HG03354 (cell line): ENCODE measurements around the gene RBBP7.
A peak's percentile ranks its signal among the peaks of the same experiment; 100 is the strongest.

Experiments used
- ATAC-seq: cut with Tn5 transposase; IDR thresholded peaks from one replicate; pipeline ENCODE4 v1.9.1; 2021; ENCODE audit warnings: mild to moderate bottlenecking; ENCODE audit not compliant: unreplicated experiment, poor library complexity, severe bottlenecking

RBBP7 gene

DNA sequence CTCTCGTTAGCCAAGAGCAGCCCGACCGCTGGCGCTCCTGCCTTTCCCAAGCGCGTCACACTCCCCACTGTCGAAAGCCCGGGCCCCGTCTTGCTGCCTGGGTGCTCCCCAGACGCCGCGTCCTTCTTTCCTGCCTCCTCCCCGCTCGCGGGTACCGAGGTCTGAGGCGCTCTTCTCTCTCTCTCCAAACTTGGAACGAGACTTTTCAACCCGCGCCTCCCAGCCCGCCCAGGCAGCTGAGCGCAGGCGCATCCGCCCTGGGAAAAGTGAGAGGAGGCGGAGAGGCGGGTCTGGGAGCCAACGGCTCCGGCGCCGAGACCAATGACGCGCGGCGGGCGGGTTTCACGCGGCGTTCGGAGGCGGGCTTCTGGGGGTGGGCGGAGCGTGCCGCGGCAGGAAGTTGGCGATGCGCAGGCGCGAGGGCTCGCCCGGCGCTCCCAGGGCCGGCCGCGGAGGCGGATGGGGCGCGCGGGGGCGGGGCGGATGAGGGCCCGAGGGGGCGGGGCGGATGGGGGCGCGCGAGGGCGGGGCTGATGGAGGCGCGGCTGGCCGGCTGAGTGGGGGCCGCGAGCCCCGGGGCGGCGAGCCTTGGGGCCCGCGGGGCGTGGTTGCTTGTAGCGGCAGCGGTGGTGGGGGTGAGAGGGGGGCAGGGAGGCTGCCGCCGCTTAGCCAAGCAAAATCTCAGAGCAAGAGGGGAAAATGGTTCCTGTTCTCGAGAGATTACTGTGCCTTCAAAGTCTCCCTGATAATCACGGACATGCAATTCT is at the start of gene RBBP7:
Gene RBBP7 (minus strand): TSS at position 268 of the 767 bp plus-strand sequence. CDS start 309 bp downstream, outside the sequence.
- peak; percentile 84 for ATAC-seq

DNA sequence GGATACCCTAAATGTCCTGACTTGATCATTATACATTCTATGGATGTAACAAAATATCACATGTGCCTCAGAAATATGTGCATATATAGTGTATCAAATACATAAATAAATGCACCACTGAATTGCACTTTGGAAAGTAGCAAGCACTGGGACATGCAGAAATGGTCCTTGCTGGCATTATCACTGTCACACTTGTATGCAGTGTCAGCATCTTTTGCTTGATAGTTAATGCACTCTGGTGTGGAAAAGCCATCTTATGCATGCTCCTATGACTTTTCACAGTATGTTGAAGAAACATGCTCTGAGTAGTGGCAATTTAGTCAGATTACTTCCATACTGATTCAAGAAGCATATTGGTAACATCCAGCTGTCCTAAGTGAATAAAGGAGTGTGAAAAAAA is 48.8 kb upstream of the RBBP7 start:
- no peak for ATAC-seq

DNA sequence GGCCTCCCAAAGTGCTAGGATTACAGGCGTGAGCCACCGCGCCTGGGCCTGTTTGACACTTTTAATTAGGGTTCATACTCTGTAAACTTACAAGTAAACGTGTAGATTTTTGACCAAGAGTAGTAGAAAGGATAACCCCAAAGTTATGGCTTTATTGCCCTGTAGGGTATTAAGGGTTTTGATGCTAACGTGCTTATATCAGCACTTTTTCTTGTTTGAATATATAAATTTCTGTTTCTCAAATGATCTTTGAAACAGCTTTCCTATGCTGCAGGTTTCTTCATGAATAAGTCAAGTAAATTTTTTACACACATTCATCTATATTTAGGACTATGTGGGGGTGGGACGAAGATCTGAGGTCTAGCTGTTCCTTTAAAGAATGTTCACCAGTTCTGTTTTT is 47.0 kb upstream of the RBBP7 start:
- ATAC-seq: no peak

DNA sequence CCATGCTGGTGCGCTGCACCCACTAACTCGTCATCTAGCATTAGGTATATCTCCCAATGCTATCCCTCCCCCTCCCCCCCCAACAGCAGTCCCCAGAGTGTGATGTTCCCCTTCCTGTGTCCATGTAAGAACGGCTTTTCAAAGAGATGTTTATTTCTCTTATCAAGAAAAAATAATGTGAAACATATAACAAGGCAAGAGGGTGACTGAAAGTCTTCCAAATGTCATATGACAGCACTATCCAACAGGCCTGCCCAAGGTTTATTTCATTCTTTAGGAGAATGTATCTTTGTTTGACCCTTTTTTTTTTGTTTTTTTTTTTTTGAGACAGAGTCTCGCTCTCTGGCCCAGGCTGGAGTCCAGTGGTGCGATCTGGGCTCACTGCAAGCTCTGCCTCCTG is 46.4 kb upstream of the RBBP7 start:
- no peak for ATAC-seq

DNA sequence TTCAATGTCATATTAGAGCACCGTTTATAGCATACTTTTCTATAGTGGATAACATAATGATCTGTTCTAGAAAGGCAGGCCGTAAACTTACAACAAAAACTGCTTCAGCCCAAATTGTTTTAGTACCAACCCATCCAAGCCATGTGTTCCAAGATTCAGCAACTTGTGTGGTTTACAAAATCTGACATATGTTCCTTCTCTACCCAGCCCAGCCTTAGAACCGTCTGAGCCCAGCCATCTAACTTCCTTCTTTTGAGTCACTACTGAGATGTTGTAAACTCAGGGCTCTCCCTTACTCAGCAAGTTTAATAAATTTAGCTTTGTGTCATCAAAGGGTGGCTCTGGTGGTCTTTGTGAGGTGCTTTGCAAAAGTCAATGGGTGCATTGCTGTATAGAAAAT is 43.9 kb upstream of the RBBP7 start:
- no peak for ATAC-seq

DNA sequence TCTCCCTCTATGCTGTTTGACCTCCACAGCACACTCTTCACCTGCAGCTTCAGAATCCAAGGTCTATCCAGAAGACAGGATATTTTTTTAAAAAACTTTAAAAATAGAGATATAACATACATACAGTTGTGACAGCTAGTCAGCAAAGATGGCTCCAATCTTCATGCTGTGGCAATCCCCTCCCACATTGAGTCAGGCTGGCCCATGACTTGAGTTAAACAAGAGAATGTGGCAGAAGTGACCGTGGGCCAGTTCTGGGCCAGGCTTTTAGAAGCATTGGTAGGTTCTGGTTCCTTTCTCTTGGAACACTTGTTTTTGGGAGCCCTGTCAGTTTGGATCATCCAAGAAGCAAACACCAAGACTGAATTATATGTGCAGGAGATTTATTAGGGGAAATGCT is 40.2 kb upstream of the RBBP7 start:
- ATAC-seq: no peak

DNA sequence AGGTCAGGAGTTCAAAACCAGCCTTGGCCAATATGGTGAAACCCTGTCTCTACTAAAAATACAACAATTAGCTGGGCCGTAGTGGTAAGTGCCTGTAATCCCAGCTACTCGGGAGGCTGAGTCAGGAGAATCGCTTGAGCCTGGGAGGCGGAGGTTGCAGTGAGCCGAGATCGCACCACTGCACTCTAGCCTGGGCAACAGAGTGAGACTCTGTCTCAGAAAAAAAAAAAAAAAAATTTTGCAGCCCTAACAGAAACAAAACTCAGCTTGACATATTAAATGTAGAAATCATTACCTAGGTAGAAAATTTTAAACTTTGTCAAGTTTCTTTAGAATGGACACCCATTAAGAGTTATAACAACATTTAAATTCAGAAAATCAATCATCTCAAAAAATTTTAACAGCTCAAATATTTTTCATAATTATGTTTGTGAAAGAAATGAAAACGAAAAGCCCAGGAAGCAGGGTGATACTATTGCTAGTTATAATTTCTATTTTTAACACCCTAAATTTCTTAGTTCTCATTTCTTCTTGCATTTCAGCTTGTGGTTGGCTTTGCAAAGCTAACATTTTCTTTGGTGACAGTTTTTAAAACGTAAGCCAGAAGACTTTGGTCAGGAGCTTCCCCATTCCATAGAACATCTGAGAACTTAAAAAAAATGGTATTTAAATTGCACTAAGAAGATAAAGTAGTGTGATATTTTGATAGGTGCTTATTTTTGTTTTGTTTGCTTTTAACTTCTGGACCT is 33.3 kb upstream of the RBBP7 start:
- peak; percentile 45 for ATAC-seq

DNA sequence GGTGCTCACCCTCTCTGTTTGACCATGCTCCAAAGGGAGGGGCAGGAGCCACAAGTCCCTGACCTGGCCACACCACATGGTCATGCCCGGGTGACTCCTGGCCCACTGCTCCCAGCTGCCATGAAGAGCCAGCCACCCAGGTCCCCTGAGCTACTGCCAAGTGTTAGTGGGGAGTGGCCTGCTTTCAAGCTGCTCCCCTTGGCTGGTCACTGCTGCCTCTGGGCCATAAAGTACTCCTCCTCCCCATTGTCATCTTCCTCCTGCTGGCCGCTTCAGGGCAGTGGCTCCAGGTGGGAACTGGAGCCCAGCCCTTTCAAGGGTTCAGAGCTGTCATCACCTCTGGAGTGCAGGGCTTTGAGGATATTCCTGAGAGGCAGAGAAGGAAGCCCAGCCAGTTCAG is 27.3 kb upstream of the RBBP7 start:
- ATAC-seq: no peak

DNA sequence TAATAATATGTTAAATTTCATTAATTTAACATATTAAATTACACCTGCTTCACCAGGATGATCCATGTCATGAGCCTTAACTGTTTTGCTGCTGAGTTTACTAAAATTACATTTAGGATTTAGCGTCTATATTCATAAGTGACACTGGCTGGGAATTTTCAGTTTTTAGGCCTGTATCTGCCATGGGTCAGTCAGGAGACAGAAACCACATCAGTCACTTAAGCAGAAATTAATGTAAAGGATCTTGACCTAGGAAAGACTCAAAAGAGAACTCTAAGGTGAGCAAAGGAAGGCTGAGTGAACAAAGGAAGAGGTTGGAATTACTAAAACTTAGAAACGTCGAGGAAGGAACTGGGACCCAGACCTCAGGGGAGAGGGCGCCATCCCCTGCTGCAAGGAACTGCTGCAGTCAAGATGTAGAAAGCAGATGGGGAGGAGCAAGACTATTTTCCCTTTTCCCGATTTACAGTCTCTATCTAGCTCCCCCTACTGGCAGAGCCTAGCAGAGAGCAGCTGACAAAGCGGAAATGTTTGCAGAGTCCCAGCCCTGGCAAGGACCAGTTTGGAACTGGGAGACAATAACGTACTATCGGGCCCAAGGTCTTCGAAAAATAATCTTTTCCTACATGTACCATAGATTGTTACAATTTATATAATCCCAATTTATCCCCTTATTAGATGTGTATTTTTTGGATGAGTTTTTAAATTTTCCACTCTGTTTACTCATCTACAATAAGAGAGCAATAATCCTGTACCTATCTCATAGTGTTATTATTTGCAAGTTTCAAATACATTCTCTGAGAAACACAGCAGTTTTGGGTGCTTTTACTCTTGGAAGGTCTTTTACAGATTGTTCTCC is 22.6 kb upstream of the RBBP7 start:
- ATAC-seq: peak; percentile 83

DNA sequence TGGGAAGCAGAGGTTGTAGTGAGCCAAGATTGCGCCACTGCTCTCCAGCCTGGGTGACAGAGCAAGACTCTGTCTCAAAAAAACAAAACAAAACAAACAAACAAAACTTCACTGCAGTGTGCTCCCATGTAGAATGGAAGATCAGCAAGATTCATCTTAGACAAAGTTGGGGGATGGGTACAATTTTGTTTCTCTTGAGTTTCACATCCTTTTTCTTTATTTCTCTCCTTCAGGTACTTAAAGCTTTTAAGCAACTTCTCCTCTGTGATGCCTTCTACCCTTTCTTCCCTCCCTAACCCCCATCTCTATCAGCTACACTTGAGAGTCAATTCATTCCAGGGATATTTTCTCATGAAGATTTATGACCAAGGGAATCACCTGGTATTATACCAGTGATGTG is 15.5 kb upstream of the RBBP7 start:
- ATAC-seq: no peak

DNA sequence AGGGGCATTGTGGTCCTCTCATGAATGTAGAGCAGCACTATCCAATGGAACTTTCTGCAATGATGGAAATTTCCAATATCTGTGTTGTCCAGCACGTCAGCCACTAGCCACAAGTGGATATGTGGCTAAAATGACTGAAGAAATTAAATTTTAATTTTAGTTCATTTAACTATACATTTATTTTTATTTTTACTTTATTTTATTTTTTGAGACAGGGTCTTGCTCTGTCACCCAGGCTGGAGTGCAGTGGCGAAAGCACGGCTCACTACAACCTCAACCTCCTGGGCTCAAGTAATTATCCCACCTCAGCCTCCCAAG is 13.3 kb upstream of the RBBP7 start:
- ATAC-seq: no peak

DNA sequence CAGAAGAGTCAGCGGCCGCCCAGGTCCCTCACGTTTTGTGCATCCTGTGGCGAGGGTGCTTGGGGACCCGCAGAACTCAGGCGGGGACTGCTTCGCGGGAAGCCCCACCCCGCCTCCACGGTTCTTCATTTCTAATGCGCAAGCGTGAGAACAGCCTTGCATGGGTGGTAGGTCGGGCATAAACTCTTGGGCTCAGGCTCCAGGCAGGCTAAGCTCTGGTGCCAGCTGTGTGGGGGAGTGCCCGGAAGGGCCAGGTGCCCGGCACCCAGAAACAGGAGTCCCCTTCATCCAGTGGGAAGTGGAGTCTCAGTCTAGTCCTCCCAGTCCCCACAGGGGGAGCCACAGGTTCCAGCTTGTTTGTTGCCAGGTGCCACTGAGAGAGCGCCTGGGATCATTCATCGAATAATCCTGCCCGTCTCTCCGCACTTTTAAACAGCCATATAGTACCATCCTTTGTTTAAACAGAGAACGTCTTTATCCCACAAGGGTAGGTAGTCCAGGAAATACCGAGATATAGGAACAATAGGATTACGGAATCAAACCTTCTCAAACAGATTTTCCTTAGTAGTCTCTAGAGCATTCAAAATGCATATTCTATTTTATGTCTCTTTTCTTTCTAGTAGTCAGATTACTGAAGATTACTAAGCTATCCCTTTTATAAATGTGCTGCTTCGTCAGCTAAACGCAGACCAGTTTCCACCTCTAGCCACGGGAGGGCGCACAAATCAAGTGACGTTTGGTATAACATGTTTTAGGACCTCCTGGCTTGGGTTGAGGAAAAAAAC is 12.7 kb upstream of the RBBP7 start:
- ATAC-seq: peak; percentile 70

DNA sequence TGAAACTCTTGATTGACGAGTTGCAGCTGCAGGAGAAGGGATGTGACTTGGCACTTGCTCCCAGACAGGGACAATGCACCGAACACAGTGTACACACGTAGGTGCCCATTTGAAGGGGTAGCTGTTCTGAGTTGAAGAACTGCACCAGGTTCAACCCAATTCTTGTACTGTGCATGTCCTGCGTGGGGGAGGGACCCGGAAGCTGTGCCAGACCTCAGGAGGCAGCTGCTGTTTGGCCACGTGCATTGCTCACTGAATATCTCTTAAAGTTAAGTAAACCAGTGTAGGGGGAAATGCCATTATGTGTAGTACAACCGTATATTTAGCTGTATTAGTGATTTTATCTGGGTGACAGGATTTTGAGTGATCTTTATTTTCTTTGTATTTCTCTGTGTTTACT is 12.0 kb upstream of the RBBP7 start:
- ATAC-seq: peak; percentile 49

DNA sequence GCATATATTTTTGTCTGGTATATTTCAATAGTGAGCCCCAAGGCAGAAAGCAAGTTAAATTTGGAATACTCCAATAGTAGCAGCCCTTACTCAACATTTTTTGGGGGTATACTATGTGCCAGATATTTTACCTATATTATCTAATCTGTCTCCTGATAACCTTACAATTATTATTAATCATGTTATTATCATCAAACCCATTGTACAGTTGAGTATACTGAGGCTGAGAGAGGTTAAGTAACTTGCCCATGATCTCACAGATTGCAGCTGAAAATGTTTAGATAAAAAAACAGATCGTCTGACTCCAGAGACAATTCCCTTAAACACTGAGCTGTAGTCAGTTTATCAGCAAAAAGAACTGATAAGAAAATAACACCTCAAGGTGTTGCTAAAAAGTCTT is 6.5 kb upstream of the RBBP7 start:
- no peak for ATAC-seq

DNA sequence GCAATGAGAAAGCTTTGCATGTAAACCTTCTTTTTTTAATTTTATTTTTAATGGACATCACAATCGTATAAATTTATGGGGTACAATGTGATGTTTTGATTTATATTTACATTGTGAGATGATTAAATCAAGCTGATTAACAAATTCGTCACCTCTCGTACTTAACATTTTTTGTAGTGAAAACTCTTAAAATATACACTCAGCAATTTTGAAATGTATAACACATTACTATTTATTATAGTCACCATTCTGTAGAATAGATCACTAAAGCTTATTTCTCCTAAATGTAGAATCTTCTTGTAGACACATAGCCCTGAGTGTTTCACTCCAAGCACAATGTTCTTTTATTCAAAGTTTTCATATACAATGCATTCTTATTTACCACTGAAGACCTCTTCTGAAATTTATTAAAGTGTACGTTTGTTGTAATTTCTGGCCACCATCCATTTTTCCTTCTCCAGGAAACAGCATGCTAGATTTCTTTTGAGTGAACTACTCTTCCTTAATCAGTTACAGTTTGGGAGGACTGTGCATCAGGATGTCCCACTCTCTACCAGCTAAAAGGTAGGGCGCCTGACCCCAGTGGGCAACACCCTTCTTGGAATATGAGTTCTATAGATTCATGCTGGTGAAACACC is 4.4 kb upstream of the RBBP7 start:
- ATAC-seq: no peak

DNA sequence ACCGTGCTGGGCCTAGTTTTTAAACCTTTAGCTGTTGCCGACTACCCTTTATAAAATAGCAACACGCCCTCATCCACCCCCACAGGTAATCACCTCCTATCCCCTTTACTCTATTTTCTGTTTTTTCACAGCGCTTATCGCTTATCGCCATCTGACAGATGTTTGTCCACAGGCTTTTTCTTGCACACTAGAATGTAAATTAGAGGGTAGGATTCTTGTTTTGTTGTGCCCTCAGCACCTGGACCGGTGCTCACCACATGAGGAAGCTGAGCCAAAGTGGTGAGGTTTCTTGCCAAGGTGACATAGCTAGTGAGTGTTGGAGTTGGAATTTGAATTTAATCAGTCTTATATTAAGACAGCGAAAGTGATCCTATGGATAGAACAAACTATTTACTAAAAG is 2.9 kb upstream of the RBBP7 start:
- no peak for ATAC-seq

DNA sequence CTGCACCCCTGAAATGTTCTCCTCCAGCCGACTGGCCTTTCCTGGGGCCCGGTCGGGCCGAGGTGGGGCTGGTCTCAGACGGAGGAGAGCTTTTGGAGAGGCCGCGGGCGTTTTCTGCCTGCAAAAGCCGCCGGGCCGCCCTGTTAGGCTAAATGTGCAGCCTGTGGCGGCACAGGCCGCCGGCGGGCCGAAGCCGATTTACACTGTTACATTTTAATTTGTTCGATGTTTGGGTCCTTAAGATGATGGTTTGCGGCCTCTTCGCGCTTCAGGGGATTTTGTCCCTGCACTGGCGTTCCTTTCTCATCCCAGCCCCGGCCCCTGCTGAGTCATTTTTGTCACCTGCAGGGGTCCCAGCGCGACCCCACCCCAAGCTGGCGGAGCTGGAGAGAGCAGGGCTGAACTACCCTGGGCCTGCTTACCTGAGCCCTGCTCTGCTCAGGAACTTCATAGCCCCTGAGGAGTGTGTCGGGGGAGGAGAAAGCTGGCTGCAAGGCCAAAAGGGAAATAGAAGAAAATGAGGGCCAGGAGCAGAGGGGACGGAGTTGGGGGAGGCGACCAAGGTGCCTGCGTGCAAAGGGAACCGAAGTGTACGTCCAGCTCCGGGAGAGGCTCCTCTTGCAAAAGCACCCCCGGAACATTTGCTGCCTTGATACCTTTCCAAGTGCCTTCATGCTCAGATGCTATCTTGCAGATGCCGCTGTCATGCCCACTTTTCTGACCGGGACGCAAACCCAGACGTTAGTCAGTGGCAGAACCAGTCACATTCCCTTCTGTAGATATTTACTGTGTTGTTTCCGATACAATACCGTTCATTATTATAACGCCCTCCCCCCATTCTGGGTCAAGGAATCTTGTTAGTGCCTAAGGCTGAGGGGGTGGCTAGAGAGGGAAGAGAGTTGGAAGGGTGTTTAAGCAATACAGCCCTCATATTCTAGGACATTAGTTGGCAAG is 977 bp upstream of the RBBP7 start:
- peak; percentile 17 for ATAC-seq

DNA sequence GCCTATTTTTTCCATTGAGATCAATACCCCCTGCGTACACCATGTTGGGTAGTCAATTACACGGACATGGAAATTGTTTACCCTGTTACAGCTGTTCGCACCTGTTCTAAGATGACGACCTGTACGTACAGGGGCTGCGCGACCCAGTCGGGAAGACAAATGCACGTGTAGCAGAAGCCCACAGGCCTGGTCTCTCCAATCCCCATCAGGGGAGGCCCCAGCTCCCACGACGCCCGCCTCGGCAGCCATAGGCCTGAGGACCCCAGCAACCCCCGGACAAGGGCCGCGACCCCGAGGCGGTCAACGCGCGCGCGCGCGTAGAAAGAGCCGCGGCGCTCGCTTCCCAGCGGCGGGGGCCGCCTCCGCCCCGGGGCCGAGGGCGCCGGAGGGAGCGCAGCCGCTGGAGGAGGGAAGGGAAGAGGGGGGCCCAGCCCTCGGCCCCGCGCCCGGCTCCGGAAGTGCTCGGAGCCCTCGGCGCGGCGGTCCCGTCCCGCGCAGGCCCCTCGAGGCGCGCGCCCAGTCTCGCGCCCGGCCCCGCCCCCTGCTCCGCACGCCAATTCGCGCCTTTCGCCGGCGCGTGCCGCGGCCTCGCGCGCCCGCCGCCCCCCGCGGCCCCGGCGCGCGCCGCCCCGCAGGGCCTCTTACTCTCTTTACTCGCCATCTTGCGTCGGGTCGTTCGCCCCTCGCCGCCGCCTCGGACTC is 618 bp downstream of the RBBP7 start:
- peak; percentile 57 for ATAC-seq
